ENCODE measurements around the gene RNF215. TPM values are rescaled to one million over a fixed set of nuclear protein-coding genes. Genes with fewer than 3 reads are reported as not detected.

RNF215 gene
- total and polyA plus RNA-seq, 8 donors = 14.6 to 27.5 (median 23.2) TPM

DNA sequence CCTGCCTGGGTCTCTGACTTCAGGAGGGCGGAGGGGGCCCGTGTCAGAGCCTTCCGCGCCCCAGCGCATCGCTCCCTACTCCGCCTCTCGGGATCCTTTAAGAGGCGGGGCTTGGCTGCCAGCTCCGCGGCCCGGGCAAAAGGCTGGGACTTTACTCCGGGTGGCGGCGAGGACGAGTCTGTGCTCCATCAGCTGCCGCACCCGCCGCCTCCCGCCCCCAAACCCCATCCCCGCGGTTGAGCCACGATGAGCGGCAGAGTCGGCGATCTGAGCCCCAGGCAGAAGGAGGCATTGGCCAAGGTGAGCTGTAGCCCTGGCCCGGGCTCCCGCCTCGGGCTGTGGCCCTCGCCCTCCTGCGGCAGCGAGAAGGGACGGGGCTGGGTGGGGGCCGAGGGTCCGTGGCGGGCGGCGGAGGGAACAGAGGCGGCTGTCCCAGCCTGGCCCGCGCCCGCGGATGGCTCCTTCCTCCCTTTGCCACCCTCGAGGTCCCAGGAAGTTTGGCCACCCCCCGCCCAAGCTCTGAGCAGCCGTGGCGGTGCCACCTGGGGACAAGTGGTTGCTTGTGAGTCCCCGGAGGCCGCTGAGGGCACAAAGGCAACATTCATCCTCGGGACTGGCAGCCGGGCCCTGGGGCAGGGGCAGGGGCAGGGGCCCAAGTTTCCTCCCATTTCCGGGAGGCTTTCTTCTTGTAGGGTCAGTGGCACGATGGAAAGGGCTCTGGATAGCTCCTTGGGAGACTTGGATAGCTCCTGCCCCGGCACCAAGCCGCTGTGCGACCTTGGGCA, 9.9 kb upstream of the RNF215 start, which contains the start of gene SEC14L2:
SEC14L2 (plus strand) TSS at position 148 of the 785 bp plus-strand sequence; CDS start at position 247, 99 bp downstream.
- Histone ChIP-seq H3K27ac (no peak within 1 kb of the TSS), H3K36me3 (no peaks in the 10 kb centered on the region), H3K4me1 (peaks cover 3 to 26% of the 10 kb centered on the region in 2 donors), H3K4me3 (peak within 1 kb of the TSS; percentile 59 to 60), H3K9me3 (no peaks in the 10 kb centered on the region), H3K27me3 (peaks cover 0 to 52% of the 10 kb centered on the region in 2 donors)
- intact Hi-C loops (cut with DNase I) = no loop called here
- peak; percentile 89 for ATAC-seq
- peak; percentile 28 to 88 (median 66) for DNase-seq
- TF ChIP-seq CTCF (IDR thresholded peaks at IDR 0.05) = no peak

- TF ChIP-seq CTCF (IDR thresholded peaks at IDR 0.05) = no peak
- H3K4me1 ChIP-seq = peaks cover 3 to 26% of the 10 kb centered on the region in 2 donors
- ATAC-seq (no peak), DNase-seq (no peak)
- no peak overlapping the region for H3K4me3 ChIP-seq
- no peaks in the 10 kb centered on the region for H3K36me3 ChIP-seq
- no peak overlapping the region for H3K27ac ChIP-seq
- peaks cover 0 to 39% of the 10 kb centered on the region in 2 donors for H3K27me3 ChIP-seq
- intact Hi-C loops (cut with DNase I) = loop anchor here in 1 of 2 donors (5.0 kb wide), 1 partner anchor 132 kb away; no protein-coding TSS in a partner anchor
- H3K9me3 ChIP-seq = no peaks in the 10 kb centered on the region
Measured at GRCh38 chr22:30393885-30394284, 6.7 kb upstream of the RNF215 start.

DNA sequence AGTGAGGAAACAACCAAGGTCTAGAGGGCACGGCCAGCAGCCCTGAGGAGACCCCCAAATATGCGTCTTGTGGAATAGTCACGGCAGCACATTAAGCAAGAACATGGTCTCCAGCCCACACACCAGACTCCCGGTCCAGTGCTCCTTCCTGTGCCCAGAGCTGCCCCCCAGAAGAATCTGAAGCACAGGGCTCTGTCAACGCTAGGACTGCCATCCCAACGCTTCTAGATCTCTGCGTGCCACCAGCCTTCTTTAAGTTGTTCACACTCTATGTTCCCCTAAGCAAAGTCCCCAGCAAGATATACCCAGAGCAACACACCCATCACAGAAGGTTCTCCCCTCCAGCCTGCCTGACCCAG, 6.1 kb upstream of the RNF215 start:
- Histone ChIP-seq H3K27ac (peak overlapping the region in 1 of 2 donors; percentile 11), H3K36me3 (no peaks in the 10 kb centered on the region), H3K9me3 (no peaks in the 10 kb centered on the region), H3K27me3 (peaks cover 0 to 33% of the 10 kb centered on the region in 2 donors), H3K4me3 (no peak overlapping the region), H3K4me1 (peaks cover 3 to 24% of the 10 kb centered on the region in 2 donors)
- DNase-seq (no peak), ATAC-seq (no peak)
- intact Hi-C loops (cut with DNase I) = loop anchor here in 1 of 2 donors (5.0 kb wide), 1 partner anchor 131 kb away; no protein-coding TSS in a partner anchor
- TF ChIP-seq CTCF (IDR thresholded peaks at IDR 0.05) = no peak

GRCh38 chr22:30392661-30393321, 5.6 kb upstream of the RNF215 start:
- intact Hi-C loops (cut with DNase I) = loop anchor here in 1 of 2 donors (5.0 kb wide), 1 partner anchor 130 kb away; no protein-coding TSS in a partner anchor
- DNase-seq = peak in 2 of 4 donors; percentile 21 to 46
- H3K27ac ChIP-seq = peak overlapping the region in 1 of 2 donors; percentile 11

More at GRCh38 chr22:30392661-30393321, 5.6 kb upstream of the RNF215 start:
- H3K36me3 ChIP-seq = no peaks in the 10 kb centered on the region
- H3K27me3 ChIP-seq = peaks cover 0 to 28% of the 10 kb centered on the region in 2 donors
- H3K4me1 ChIP-seq = peaks cover 3 to 20% of the 10 kb centered on the region in 2 donors
- peak; percentile 34 for ATAC-seq
- no peak for TF ChIP-seq CTCF (IDR thresholded peaks at IDR 0.05)
- no peaks in the 10 kb centered on the region for H3K9me3 ChIP-seq
- H3K4me3 ChIP-seq = no peak overlapping the region

Measured in left lung (tissue), 10 donors.